TTC549 (cell line): ENCODE data around the gene NOSIP.

ENCODE experiments used
- FAIRE-seq: peaks from 2 replicates; lab custom pipeline; 2012; peaks lifted over from hg19 to GRCh38; lab: Jason Lieb, UNC

Gene NOSIP

GRCh38 chr19:49506575-49507105 lies 73.7 kb downstream of the NOSIP start:
- FAIRE-seq: no peak
